HepG2 (cell line): Measurements from ENCODE around the gene CROT. TPM values are rescaled to one million over a fixed set of nuclear protein-coding genes. Genes with fewer than 3 reads are reported as not detected.

Experiments used
- ATAC-seq: fragments of 200-7000 bp; cut with Tn5 transposase; 3 replicates; pipeline ENCODE4 v1.9.1; 2020; ENCODE audit warnings: mild to moderate bottlenecking, moderate library complexity
- BruUV-seq: library from RNA; stranded (reverse); fragments of 400-500 nt; replicated peaks from 2 replicates; lab custom pipeline; 2021; lab: Mats Ljungman, UMichigan
- CTCF ChIA-PET: fragments of 300-600 bp; formaldehyde crosslinking; extraction: SDS; loops from one replicate; lab custom pipeline; 2021; ENCODE audit warnings: low total read pairs, inconsistent platforms, low intra/inter-chr PET ratio; lab: Yijun Ruan, JAX
- POLR2A ChIA-PET: fragments of 350-600 bp; sonication (Branson Sonifier 250); formaldehyde crosslinking; loops from one replicate; lab custom pipeline; 2020; ENCODE audit warnings: antibody characterized with exemption, inconsistent platforms; lab: Yijun Ruan, JAX
- DNase-seq: peaks from one replicate; pipeline ENCODE4 v3.0.0-alpha.2; 2015; ENCODE audit warnings: low spot score
- FAIRE-seq: peaks from 3 replicates; lab custom pipeline; 2011; peaks lifted over from hg19 to GRCh38; lab: Jason Lieb, UNC
- H2AFZ ChIP-seq: one replicate; pipeline ENCODE4 v1.6.1; 2011; ENCODE audit warnings: low read length, inconsistent platforms
- H3K27ac ChIP-seq: fragments of 300-600 bp; 3 replicates; pipeline ENCODE4 v1.8.0; 2011; ENCODE audit warnings: mixed run types, mild to moderate bottlenecking, mixed read lengths, low read length, inconsistent platforms; ENCODE audit not compliant: insufficient read depth; ENCODE audit errors: extremely low read length
- H3K27me3 ChIP-seq, 2 experiments: fragments of 200-600 bp in 1 of 2; 2 replicates in 1 of 2; 3 replicates in 1 of 2; pipeline versions ENCODE4 v1.6.0 to v1.8.0; 2011; ENCODE audit warnings: low read length in 2 of 2, mild to moderate bottlenecking in 2 of 2, moderate library complexity in 2 of 2, inconsistent platforms in 1 of 2; ENCODE audit not compliant: insufficient read depth in 2 of 2, control insufficient read depth in 1 of 2
- H3K36me3 ChIP-seq, 2 experiments: fragments of 200-600 bp in 1 of 2; replicated peaks in 1 of 2; 2 replicates in 1 of 2; 3 replicates in 1 of 2; pipeline versions ENCODE4 v1.5.1 to v1.8.0; 2011; ENCODE audit warnings: low read length in 2 of 2, inconsistent platforms in 1 of 2; ENCODE audit not compliant: insufficient read depth in 2 of 2, control insufficient read depth in 1 of 2
- H3K4me1 ChIP-seq: 2 replicates; pipeline ENCODE4 v1.5.1; 2012; ENCODE audit warnings: low read length, inconsistent platforms; ENCODE audit not compliant: insufficient read depth
- H3K4me2 ChIP-seq: 2 replicates; pipeline ENCODE4 v1.6.0; 2011; ENCODE audit warnings: low read depth, low read length, inconsistent platforms
- H3K4me3 ChIP-seq, 3 experiments: fragments of 200-600 bp in 1 of 3; sonication (generic), shearing (Covaris generic) in 1 of 3; replicated peaks in 1 of 3; 2 replicates each; pipeline ENCODE4 v1.5.1; 2011 to 2016; ENCODE audit warnings: low read length in 3 of 3, inconsistent platforms in 2 of 3, low read depth in 2 of 3, mild to moderate bottlenecking in 2 of 3, control low read depth in 1 of 3, mixed read lengths in 1 of 3; ENCODE audit not compliant: insufficient read depth in 1 of 3
- H3K79me2 ChIP-seq: one replicate; pipeline ENCODE4 v1.6.1; 2011; ENCODE audit warnings: low read length, inconsistent platforms; ENCODE audit not compliant: insufficient read depth
- H3K9ac ChIP-seq: 2 replicates; pipeline ENCODE4 v1.6.0; 2011; ENCODE audit warnings: mild to moderate bottlenecking, low read depth, low read length, inconsistent platforms; ENCODE audit not compliant: insufficient read depth
- H3K9me3 ChIP-seq: 2 replicates; pipeline ENCODE4 v1.5.1; 2012; ENCODE audit warnings: mild to moderate bottlenecking, low read length
- H4K20me1 ChIP-seq: 2 replicates; pipeline ENCODE4 v1.6.0; 2011; ENCODE audit warnings: inconsistent platforms, mild to moderate bottlenecking, low read length, moderate library complexity; ENCODE audit not compliant: insufficient read depth
- HNRNPK ChIP-seq: fragments of 200-400 bp; formaldehyde crosslinking; IDR thresholded peaks from 2 replicates; pipeline ENCODE4 v1.6.1; 2018; ENCODE audit warnings: low read length, low read depth, moderate library complexity, mild to moderate bottlenecking; ENCODE audit not compliant: poor library complexity, severe bottlenecking
- NKX3-1 ChIP-seq: sonication (generic); formaldehyde crosslinking; IDR thresholded peaks from 2 replicates; pipeline ENCODE4 v1.5.0; 2020; ENCODE audit warnings: missing genetic modification reagents
- SKI ChIP-seq: fragments of 450-650 bp; IDR thresholded peaks from one replicate; pipeline ENCODE4 v1.6.1; 2018; ENCODE audit warnings: mild to moderate bottlenecking; ENCODE audit not compliant: partially characterized antibody
- THRA ChIP-seq: sonication (generic); formaldehyde crosslinking; IDR thresholded peaks from 2 replicates; pipeline ENCODE4 v1.4.0; 2020; ENCODE audit warnings: missing genetic modification reagents, borderline replicate concordance
- ZNF468 ChIP-seq: sonication (generic); formaldehyde crosslinking; IDR thresholded peaks from 2 replicates; pipeline ENCODE4 v1.8.0; 2022; ENCODE audit warnings: mild to moderate bottlenecking, moderate library complexity, missing genetic modification reagents
- ZNF878 ChIP-seq: sonication (generic); formaldehyde crosslinking; IDR thresholded peaks from 2 replicates; pipeline ENCODE4 v1.8.1; 2023; ENCODE audit warnings: mild to moderate bottlenecking, missing genetic modification reagents, moderate library complexity
- WGBS: methylation state at CpG from one replicate; pipeline ENCODE4 v1.1.6; 2017; ENCODE audit warnings: low lambda C conversion rate; 5-methylcytosine and 5-hydroxymethylcytosine counted together
- in situ Hi-C: cut with HindIII; loops from 2 replicates; pipeline ENCODE4 v1.10.0; 2017; ENCODE audit warnings: low pct_unique_long_range_greater_than_20kb; ENCODE audit not compliant: extremely low pct_ligation_motif_present
- intact Hi-C: fragments of 100-400 bp; cut with micrococcal nuclease; formaldehyde crosslinking; loops from one replicate; pipeline ENCODE4 v1.10.0; 2022; ENCODE audit not compliant: unreplicated experiment
- polyA plus RNA-seq, 8 experiments: library from polyadenylated mRNA; depleted of rRNA in 3 of 8; stranded (reverse) in 7 of 8; unstranded in 1 of 8; fragments of >200 nt; fragmentation: Illumina TruSeq in 4 of 8; extraction: Trizol in 4 of 8; gene quantifications; 2 replicates each; pipeline versions ENCODE4 v1.2.1 to v1.2.3, GENCODE V29; 2011 to 2016; ENCODE audit warnings: low read depth in 4 of 8, missing spikeins in 1 of 8, mixed read lengths in 1 of 8; ENCODE audit not compliant: insufficient read depth in 1 of 8
- total RNA-seq, 5 experiments: library from RNA; depleted of rRNA; stranded (reverse); fragments of >200 nt; fragmentation: Illumina TruSeq; extraction: Trizol; gene quantifications; 2 replicates each; pipeline ENCODE4 v1.2.3, GENCODE V29; 2016; ENCODE audit warnings: low read depth in 1 of 5

CROT gene
- total and polyA plus RNA-seq, 2 of the 13 experiments (the other 11 are each of a cell fraction or from before 2014, with no cell fraction given), result 5.0 to 13.7 TPM

GRCh38 chr7:87391020-87391701 is 45.7 kb downstream of the CROT start:
- intact Hi-C loops, result no loop called here
- BruUV-seq, result no TSS peak
- H4K20me1 ChIP-seq, result no peaks in the 10 kb centered on the region
- H3K27ac ChIP-seq, result no peak overlapping the region
- TF ChIP-seq NKX3-1 (CRISPR knock-in tag) (no peak), ZNF468 (CRISPR knock-in tag) (no peak), SKI (no peak), ZNF878 (CRISPR knock-in tag) (no peak), THRA (CRISPR knock-in tag) (no peak), HNRNPK (no peak)
- 100% methylated on average over 8 of the region's 8 CpGs for WGBS
- no peaks in the 10 kb centered on the region for H3K79me2 ChIP-seq
- no peak overlapping the region for H2AFZ ChIP-seq
- H3K4me3 ChIP-seq, result no peak overlapping the region
- H3K27me3 ChIP-seq, result no peaks in the 10 kb centered on the region
- in situ Hi-C loops, result no loop called here
- CTCF ChIA-PET, result no interaction called here
- H3K9me3 ChIP-seq, result no peaks in the 10 kb centered on the region
- H3K36me3 ChIP-seq, result peaks cover 2 to 27% of the 10 kb centered on the region in 2 experiments; a peak in 3 of 5 replicates
- POLR2A ChIA-PET, result no interaction called here
- ATAC-seq (no peak), DNase-seq (no peak), FAIRE-seq (no peak)
- H3K9ac ChIP-seq, result no peak overlapping the region
- H3K4me2 ChIP-seq, result no peak overlapping the region
- peaks cover 17% of the 10 kb centered on the region for H3K4me1 ChIP-seq
